SU-DHL-6 (cell line): ENCODE results near the gene PTPRG.

Source experiments
- H2AFZ ChIP-seq: fragments of 200-600 bp; sonication (generic); 2 replicates; pipeline ENCODE4 v1.6.1; 2014; ENCODE audit warnings: low read depth, mild to moderate bottlenecking, moderate library complexity, mixed read lengths, antibody characterized with exemption, low read length; ENCODE audit not compliant: severe bottlenecking
- H3F3A ChIP-seq: fragments of 200-600 bp; shearing (Covaris generic); 2 replicates; pipeline ENCODE4 v1.6.0; 2016; ENCODE audit warnings: antibody characterized with exemption, mild to moderate bottlenecking; ENCODE audit not compliant: insufficient read depth
- H3K27ac ChIP-seq: fragments of 200-600 bp; sonication (generic); 2 replicates; pipeline ENCODE4 v1.5.1; 2016; ENCODE audit warnings: low read depth, mild to moderate bottlenecking, low read length, moderate library complexity, mixed read lengths
- H3K27me3 ChIP-seq: fragments of 200-600 bp; sonication (generic), shearing (Covaris generic); 2 replicates; pipeline ENCODE4 v1.6.0; 2014; ENCODE audit warnings: mild to moderate bottlenecking, low read length
- H3K36me3 ChIP-seq: fragments of 200-600 bp; sonication (generic); 2 replicates; pipeline ENCODE4 v1.6.1; 2014; ENCODE audit warnings: mild to moderate bottlenecking, low read length, mixed read lengths
- H3K4me2 ChIP-seq: fragments of 300-600, 200-600 bp; shearing (Covaris generic), sonication (generic); 2 replicates; pipeline ENCODE4 v1.6.0; 2014; ENCODE audit warnings: low read length, low read depth, mild to moderate bottlenecking; ENCODE audit not compliant: poor library complexity, severe bottlenecking
- H3K4me3 ChIP-seq: fragments of 200-600 bp; sonication (generic); 2 replicates; pipeline ENCODE4 v1.5.1; 2014; ENCODE audit warnings: antibody characterized with exemption, low read length, mild to moderate bottlenecking, mixed read lengths; ENCODE audit not compliant: insufficient read depth, poor library complexity, severe bottlenecking
- H3K79me2 ChIP-seq: fragments of 200-600 bp; sonication (generic); 2 replicates; pipeline ENCODE4 v1.6.1; 2014; ENCODE audit warnings: mild to moderate bottlenecking, low read length, moderate library complexity; ENCODE audit not compliant: insufficient read depth
- H3K9ac ChIP-seq: fragments of 200-600 bp; sonication (generic); 2 replicates; pipeline ENCODE4 v1.7.0; 2014; ENCODE audit warnings: mild to moderate bottlenecking, low read length
- H3K9me2 ChIP-seq: fragments of 200-600 bp; sonication (generic); replicated peaks from 2 replicates; pipeline ENCODE4 v1.6.1; 2014; ENCODE audit warnings: low read length; ENCODE audit not compliant: insufficient read depth
- H3K9me3 ChIP-seq: fragments of 200-600 bp; sonication (generic); 2 replicates; pipeline ENCODE4 v1.6.1; 2014; ENCODE audit warnings: low read length, mixed read lengths; ENCODE audit not compliant: insufficient read depth
- H4K20me1 ChIP-seq: fragments of 200-600 bp; sonication (generic); 2 replicates; pipeline ENCODE4 v1.6.1; 2014; ENCODE audit warnings: low read depth, mild to moderate bottlenecking, antibody characterized with exemption, low read length, moderate library complexity, mixed read lengths
- EZH2phosphoT487 ChIP-seq: fragments of 200-600 bp; sonication (generic), shearing (Covaris generic); conservative IDR thresholded peaks from 2 replicates; pipeline ENCODE4 v1.6.1; 2018; ENCODE audit warnings: mild to moderate bottlenecking, antibody characterized with exemption, low read length, moderate library complexity, mixed read lengths
- TF ChIP-seq, protein P1 (sequence below): fragments of 200-600 bp; sonication (generic); IDR thresholded peaks from one replicate; pipeline ENCODE4 v1.5.1; 2017; ENCODE audit warnings: antibody characterized with exemption, mild to moderate bottlenecking, low read length, moderate library complexity; ENCODE audit not compliant: insufficient read depth, poor library complexity, severe bottlenecking

Gene PTPRG

DNA sequence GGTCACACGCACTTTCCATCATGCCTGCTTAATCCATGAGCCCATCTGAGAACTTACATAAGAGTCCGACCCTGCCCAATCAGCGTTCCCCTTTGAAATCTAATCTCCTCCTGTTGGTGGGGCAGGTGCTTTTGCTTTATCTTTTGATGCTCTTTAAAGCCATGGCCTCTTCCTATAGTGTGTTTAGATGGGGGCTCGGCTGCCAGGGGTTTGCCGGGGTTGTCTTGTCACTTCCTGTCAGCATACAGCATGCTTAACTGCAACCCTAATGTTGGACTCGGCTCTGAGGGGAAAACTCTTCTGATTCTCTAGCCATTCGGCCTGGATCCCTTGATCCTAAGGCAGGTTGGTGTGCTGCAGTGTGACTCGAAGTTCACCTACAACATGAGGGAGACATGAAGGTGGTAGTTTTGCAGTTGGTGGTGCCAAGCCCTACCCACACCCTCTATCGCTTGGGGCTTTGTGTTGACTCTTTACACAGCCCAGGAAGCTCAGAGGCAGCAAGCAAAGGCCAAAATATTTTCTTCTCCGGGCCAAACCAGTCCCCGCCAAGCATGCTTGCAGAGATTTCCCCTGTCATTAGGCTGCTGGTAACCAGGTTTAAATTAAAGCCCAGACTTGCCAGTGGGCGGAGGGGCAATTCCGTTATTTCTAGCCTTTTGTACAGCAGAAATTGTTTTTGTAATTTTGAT lies 593.2 kb downstream of the PTPRG start:
- Histone ChIP-seq H4K20me1 (no peaks in the 10 kb centered on the region), H3K9ac (no peak overlapping the region), H3K9me2 (no peaks in the 10 kb centered on the region), H3F3A (no peaks in the 10 kb centered on the region), H2AFZ (no peak overlapping the region), H3K79me2 (no peaks in the 10 kb centered on the region), H3K4me2 (no peak overlapping the region), H3K9me3 (no peaks in the 10 kb centered on the region), H3K27me3 (no peaks in the 10 kb centered on the region), H3K4me3 (no peak overlapping the region), H3K27ac (no peak overlapping the region), H3K36me3 (no peaks in the 10 kb centered on the region)
- TF ChIP-seq EZH2phosphoT487, result no peak
- TF ChIP-seq, protein P1, sequence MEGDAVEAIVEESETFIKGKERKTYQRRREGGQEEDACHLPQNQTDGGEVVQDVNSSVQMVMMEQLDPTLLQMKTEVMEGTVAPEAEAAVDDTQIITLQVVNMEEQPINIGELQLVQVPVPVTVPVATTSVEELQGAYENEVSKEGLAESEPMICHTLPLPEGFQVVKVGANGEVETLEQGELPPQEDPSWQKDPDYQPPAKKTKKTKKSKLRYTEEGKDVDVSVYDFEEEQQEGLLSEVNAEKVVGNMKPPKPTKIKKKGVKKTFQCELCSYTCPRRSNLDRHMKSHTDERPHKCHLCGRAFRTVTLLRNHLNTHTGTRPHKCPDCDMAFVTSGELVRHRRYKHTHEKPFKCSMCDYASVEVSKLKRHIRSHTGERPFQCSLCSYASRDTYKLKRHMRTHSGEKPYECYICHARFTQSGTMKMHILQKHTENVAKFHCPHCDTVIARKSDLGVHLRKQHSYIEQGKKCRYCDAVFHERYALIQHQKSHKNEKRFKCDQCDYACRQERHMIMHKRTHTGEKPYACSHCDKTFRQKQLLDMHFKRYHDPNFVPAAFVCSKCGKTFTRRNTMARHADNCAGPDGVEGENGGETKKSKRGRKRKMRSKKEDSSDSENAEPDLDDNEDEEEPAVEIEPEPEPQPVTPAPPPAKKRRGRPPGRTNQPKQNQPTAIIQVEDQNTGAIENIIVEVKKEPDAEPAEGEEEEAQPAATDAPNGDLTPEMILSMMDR, result no peak

DNA sequence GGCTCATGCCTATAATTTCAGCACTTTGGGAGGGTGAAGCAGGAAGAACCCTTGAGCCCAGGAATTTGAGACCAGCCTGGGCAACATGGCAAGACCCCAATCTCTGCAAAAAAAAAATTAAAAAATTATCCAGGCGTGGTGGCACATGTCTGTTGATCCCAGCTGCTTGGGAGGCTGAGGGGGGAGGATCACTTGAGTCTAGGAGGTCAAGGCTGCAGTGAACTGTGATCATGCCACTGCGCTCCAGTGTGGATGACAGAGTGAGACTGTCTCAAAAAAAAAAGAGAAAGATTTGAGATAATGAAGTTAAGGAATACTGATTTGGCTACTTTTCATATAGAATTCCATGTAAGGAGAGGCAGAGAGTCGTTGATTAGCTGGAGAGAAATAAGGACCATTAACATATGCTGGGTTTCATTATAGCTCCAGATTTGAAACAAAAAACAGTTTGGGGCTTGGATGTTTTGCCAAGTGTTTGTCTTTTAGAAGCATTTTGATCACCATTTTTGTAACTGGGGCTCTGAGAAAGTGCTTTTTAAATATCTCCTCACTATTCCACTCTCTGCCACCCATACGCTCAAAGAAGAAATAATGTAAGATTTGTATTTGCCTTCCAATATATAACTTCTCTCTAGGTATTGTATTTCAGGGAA lies 597.8 kb downstream of the PTPRG start:
- H2AFZ ChIP-seq, result no peak overlapping the region
- no peak for TF ChIP-seq EZH2phosphoT487
- TF ChIP-seq, protein P1, result no peak
- no peaks in the 10 kb centered on the region for H3K9me3 ChIP-seq

DNA sequence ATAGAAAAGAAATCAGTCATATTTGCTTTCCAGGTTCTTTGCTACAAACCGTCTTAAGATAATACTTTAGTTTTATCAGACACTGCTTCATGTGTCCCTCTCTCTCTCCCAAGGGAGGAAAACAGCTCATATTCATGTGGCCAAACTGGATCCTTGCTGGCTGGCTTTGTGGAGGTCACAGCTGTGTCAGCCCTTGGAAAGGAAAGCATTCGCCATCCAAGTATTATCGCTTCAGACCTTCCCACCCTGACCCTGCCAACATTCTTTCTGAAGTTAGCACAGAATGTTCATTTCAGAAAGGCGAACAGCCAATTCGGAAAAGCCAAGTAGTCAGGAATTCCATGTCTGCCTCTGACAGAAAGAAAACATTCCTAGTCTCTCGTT lies 598.3 kb downstream of the PTPRG start:
- Histone ChIP-seq H3K4me3 (no peak overlapping the region), H3K9me2 (no peaks in the 10 kb centered on the region), H3K27ac (no peak overlapping the region), H3K36me3 (no peaks in the 10 kb centered on the region), H3K9me3 (no peaks in the 10 kb centered on the region), H3F3A (no peaks in the 10 kb centered on the region), H2AFZ (no peak overlapping the region), H3K79me2 (no peaks in the 10 kb centered on the region), H3K4me2 (no peak overlapping the region), H3K27me3 (no peaks in the 10 kb centered on the region), H3K9ac (no peak overlapping the region), H4K20me1 (no peaks in the 10 kb centered on the region)
- no peak for TF ChIP-seq EZH2phosphoT487
- TF ChIP-seq, protein P1, result no peak

More for the DNA sequence above, 597.8 kb downstream of the PTPRG start:
- Histone ChIP-seq H3K27ac (no peak overlapping the region), H3K9ac (no peak overlapping the region), H3K9me2 (no peaks in the 10 kb centered on the region), H3K27me3 (no peaks in the 10 kb centered on the region), H4K20me1 (no peaks in the 10 kb centered on the region), H3F3A (no peaks in the 10 kb centered on the region), H3K79me2 (no peaks in the 10 kb centered on the region), H3K4me2 (no peak overlapping the region), H3K36me3 (no peaks in the 10 kb centered on the region), H3K4me3 (no peak overlapping the region)
